ENCODE measurements around the gene CLASRP. TPM values are rescaled to one million over a fixed set of nuclear protein-coding genes. Genes with fewer than 3 reads are reported as not detected.

Gene CLASRP
- polyA plus RNA-seq, 2 of the 4 experiments (the other 2 are of a cell fraction), result 39.0 to 86.4 TPM

DNA sequence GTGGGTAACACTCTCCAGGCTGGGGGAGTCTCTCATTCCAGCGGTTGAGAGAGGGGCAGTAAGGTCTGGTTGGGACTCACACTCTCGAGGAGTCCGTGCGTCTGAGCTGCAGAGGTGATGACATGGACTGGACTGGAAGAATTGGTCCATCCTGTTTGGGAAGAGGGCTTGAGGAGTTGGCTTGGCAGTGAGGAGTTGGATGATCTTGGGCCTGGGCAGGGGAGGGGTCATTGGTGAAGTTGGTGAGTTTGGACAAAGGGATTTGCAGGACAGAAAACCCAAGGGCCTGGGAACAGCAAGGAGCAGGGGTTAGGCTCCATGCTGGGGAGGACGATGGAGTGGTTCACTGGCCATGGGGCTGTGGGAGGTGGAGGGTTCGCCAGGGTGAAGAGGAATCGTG lies 57.9 kb downstream of the CLASRP start:
- no peak for FAIRE-seq
- ATAC-seq, result no peak
- TF ChIP-seq HDAC2 (IDR thresholded peaks at IDR 0.05) (no peak), ZFP36 (IDR thresholded peaks at IDR 0.05; ENCODE audit: borderline replicate concordance, partially characterized antibody) (no peak), HES2 (IDR thresholded peaks at IDR 0.05) (no peak), GATA3 (IDR thresholded peaks at IDR 0.05; ENCODE audit: borderline replicate concordance) (no peak), MAZ (IDR thresholded peaks at IDR 0.05; ENCODE audit: borderline replicate concordance, low read depth, low read length) (no peak), ZNF302 (CRISPR knock-in tag; IDR thresholded peaks at IDR 0.05) (no peak), HOXB13 (CRISPR knock-in tag; IDR thresholded peaks at IDR 0.05; ENCODE audit: low read depth) (no peak), PBX3 (IDR thresholded peaks at IDR 0.05) (no peak), TFCP2L1 (CRISPR knock-in tag; IDR thresholded peaks at IDR 0.05) (no peak), ELK1 (IDR thresholded peaks at IDR 0.05; ENCODE audit: low read depth, low read length) (no peak), CHD2 (IDR thresholded peaks at IDR 0.05; ENCODE audit: low read length, partially characterized antibody) (no peak), HOXB5 (CRISPR knock-in tag; IDR thresholded peaks at IDR 0.05) (no peak), KDM1A (IDR thresholded peaks at IDR 0.05; ENCODE audit: low read depth) (no peak)
- TF ChIP-seq, protein P1, sequence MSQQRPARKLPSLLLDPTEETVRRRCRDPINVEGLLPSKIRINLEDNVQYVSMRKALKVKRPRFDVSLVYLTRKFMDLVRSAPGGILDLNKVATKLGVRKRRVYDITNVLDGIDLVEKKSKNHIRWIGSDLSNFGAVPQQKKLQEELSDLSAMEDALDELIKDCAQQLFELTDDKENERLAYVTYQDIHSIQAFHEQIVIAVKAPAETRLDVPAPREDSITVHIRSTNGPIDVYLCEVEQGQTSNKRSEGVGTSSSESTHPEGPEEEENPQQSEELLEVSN (IDR thresholded peaks at IDR 0.05; ENCODE audit: borderline replicate concordance, low read depth), result no peak
- TF ChIP-seq, protein P2, sequence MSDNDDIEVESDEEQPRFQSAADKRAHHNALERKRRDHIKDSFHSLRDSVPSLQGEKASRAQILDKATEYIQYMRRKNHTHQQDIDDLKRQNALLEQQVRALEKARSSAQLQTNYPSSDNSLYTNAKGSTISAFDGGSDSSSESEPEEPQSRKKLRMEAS (IDR thresholded peaks at IDR 0.05), result no peak
- Histone ChIP-seq H3K4me1 (peaks cover 60% of the 10 kb centered on the region), H3K4me3 (no peak overlapping the region), H3K4me2 (no peak overlapping the region), H3K9me3 (no peaks in the 10 kb centered on the region), H3K27ac (peak overlapping the region in 1 of 2 experiments; percentile 92; a peak in 4 of 6 replicates)
- WGBS (ENCODE audit: missing lambda C conversion rate), result 89% methylated on average over 7 of the region's 7 CpGs
- CTCF ChIA-PET, result interaction anchor here (1.2 to 1.3 kb wide), 2 partner anchors 29 to 64 kb away, joined by 3 to 4 read pairs; partner anchors contain the start of gene NKPD1
- no peak for DNase-seq (ENCODE audit: low read depth in 1 of 2, low spot score in 1 of 2)
- POLR2A ChIA-PET, result no interaction called here

GRCh38 chr19:45097450-45097775 lies 58.6 kb downstream of the CLASRP start:
- CTCF ChIA-PET, result interaction anchor here (1.0 to 4.9 kb wide), 8 partner anchors 21 to 449 kb away, joined by 3 to 46 read pairs (median 6); partner anchors contain the start of gene NKPD1

GRCh38 chr19:45097776-45098520 lies 59.1 kb downstream of the CLASRP start:
- POLR2A ChIA-PET, result interaction anchor here (0.9 to 1.2 kb wide), 3 partner anchors 15 to 59 kb away, joined by 3 to 4 read pairs (median 4); partner anchors contain the start of gene CLASRP
- 52% methylated on average over 16 of the region's 16 CpGs for WGBS (ENCODE audit: missing lambda C conversion rate)

More at GRCh38 chr19:45097450-45097775, 58.6 kb downstream of the CLASRP start:
- WGBS (ENCODE audit: missing lambda C conversion rate), result 87% methylated on average over 7 of the region's 7 CpGs
- H3K9me3 ChIP-seq, result no peaks in the 10 kb centered on the region
- FAIRE-seq, result no peak
- no peak overlapping the region for H3K4me3 ChIP-seq
- no peak for DNase-seq (ENCODE audit: low read depth in 1 of 2, low spot score in 1 of 2)
- H3K4me1 ChIP-seq, result peaks cover 60% of the 10 kb centered on the region
- no peak for ATAC-seq
- POLR2A ChIA-PET, result no interaction called here
- peak overlapping the region; percentile 75 for H3K4me2 ChIP-seq
- peak overlapping the region; percentile 78 to 92 for H3K27ac ChIP-seq
- no peak for TF ChIP-seq CHD4 (IDR thresholded peaks at IDR 0.05; ENCODE audit: borderline replicate concordance)
- TF ChIP-seq EP300 (IDR thresholded peaks at IDR 0.05), result no peak
- no peak for TF ChIP-seq HOXB13 (CRISPR knock-in tag; IDR thresholded peaks at IDR 0.05; ENCODE audit: low read depth)

More at GRCh38 chr19:45097776-45098520, 59.1 kb downstream of the CLASRP start:
- Histone ChIP-seq H3K27ac (peak overlapping the region; percentile 78 to 92), H3K4me3 (no peak overlapping the region), H3K4me1 (peaks cover 60% of the 10 kb centered on the region), H3K9me3 (no peaks in the 10 kb centered on the region), H3K4me2 (peak overlapping the region; percentile 75)
- peak; percentile 83 to 95 for DNase-seq (ENCODE audit: low read depth in 1 of 2, low spot score in 1 of 2)
- TF ChIP-seq BHLHE40 (IDR thresholded peaks at IDR 0.05; ENCODE audit: low read depth, low read length) (0 out of 2 replicates have a peak, but pooled peaks have one; percentile 10), PBX3 (IDR thresholded peaks at IDR 0.05) (no peak), JUN (IDR thresholded peaks at IDR 0.05) (peak in 1 of 2 experiments; percentile 39; a peak in 1 of 5 replicates), FOSL2 (IDR thresholded peaks at IDR 0.05) (peak; percentile 83), FOSL2 (CRISPR knock-in tag; IDR thresholded peaks at IDR 0.05) (peak; percentile 91), MYC (IDR thresholded peaks at IDR 0.05; ENCODE audit: borderline replicate concordance, low read length) (peak; percentile 51; the same call in 1 of the 2 replicates), SREBF2 (IDR thresholded peaks at IDR 0.05) (no peak)
- TF ChIP-seq, protein P2 (IDR thresholded peaks at IDR 0.05), result peak; percentile 71
- TF ChIP-seq, protein P3, sequence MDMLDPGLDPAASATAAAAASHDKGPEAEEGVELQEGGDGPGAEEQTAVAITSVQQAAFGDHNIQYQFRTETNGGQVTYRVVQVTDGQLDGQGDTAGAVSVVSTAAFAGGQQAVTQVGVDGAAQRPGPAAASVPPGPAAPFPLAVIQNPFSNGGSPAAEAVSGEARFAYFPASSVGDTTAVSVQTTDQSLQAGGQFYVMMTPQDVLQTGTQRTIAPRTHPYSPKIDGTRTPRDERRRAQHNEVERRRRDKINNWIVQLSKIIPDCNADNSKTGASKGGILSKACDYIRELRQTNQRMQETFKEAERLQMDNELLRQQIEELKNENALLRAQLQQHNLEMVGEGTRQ (IDR thresholded peaks at IDR 0.05), result peak; percentile 78
- FAIRE-seq, result peak; percentile 98
- CTCF ChIA-PET, result interaction anchor here (0.9 to 4.9 kb wide), 12 partner anchors 15 to 449 kb away, joined by 3 to 46 read pairs (median 6); partner anchors contain the start of gene NKPD1
- ATAC-seq, result peak; percentile 85 to 87

All from A549 (cell line).